ENCODE results near the gene ALDH1L1. TPM values are rescaled to one million over a fixed set of nuclear protein-coding genes. Genes with fewer than 3 reads are reported as not detected.
A peak's percentile ranks its signal among the peaks of the same experiment; 100 is the strongest.

ALDH1L1 gene
- total and polyA plus RNA-seq, 2 experiments from 2014 or later: 1.0 to 1.3 TPM

DNA sequence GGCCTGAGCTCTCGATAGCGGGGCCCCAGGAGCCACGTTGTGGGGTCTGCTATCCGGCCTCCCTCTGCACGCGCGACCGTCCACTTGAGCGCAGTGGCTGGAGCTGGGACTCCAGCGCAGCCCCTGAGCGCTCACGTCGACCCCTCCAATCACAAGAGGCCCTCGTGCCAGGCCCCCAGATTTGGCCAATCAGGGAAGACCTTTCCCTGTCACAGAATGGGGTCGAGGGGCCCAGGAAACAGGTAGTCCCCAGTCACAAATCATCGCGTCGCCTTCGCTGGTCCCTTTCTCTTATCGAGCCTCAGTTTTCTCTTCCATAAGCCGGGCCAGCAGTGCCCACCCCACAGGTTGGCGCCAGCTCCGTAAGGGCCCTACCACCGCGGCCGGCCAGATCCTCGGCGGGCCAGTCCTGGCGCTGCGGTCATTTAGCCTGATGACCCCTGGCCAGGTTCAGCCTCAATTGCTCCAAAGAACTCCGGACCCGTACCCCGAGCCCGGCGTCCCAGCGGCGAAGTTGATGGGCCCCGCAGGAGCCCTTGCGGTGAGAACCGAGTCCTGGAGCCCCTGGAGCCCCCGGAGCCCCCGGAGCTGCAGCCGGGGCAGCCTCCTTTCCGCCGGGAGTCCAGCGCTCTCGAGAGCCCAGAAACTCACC lies 435 bp downstream of the ALDH1L1 start:
- Mint-ChIP-seq H3K9me3 (no peaks in the 10 kb centered on the region), H3K27ac (no peak overlapping the region), H3K4me3 (peak overlapping the region; percentile 88), H3K4me1 (peaks cover 16% of the 10 kb centered on the region), H3K27me3 (ENCODE audit: insufficient read depth, low read depth, poor library complexity) (peaks cover 26% of the 10 kb centered on the region), H3K36me3 (ENCODE audit: low read depth) (no peaks in the 10 kb centered on the region; the same call in 2 of the 3 replicates)
- H3K27ac ChIP-seq (ENCODE audit: low read depth): no peak overlapping the region
- H3K9me2 ChIP-seq (ENCODE audit: insufficient read depth): no peaks in the 10 kb centered on the region
- H3K27me3 ChIP-seq (ENCODE audit: insufficient read depth): peaks cover 45% of the 10 kb centered on the region
- no peaks in the 10 kb centered on the region for H3K36me3 ChIP-seq (ENCODE audit: insufficient read depth)
- TF ChIP-seq ZNF114 (CRISPR knock-in tag; IDR thresholded peaks at IDR 0.05) (no peak), REST (IDR thresholded peaks at IDR 0.05; ENCODE audit: unreplicated experiment) (no peak), CREB1 (CRISPR knock-in tag; IDR thresholded peaks at IDR 0.05; ENCODE audit: low read depth) (no peak), EZH2 (IDR thresholded peaks at IDR 0.05; ENCODE audit: low read depth, unreplicated experiment) (peak; percentile 51)
- H3K4me2 ChIP-seq: peak overlapping the region; percentile 96
- peak overlapping the region; percentile 83 for H3K4me3 ChIP-seq
- ATAC-seq: peak; percentile 76
- no peaks in the 10 kb centered on the region for H4K20me1 ChIP-seq (replicated peaks; ENCODE audit: insufficient read depth)
- H2AFZ ChIP-seq: peak overlapping the region; percentile 95
- H3K79me2 ChIP-seq (replicated peaks; ENCODE audit: insufficient read depth): no peaks in the 10 kb centered on the region
- H3K4me1 ChIP-seq (ENCODE audit: insufficient read depth): no peaks in the 10 kb centered on the region
- DNase-seq (ENCODE audit: low spot score): peak; percentile 83
- H3F3A ChIP-seq (replicated peaks; ENCODE audit: low read depth): 0 out of 2 replicates have a peak, but pooled peaks cover 2% of the 10 kb centered on the region

GRCh38 chr3:126170073-126170777 lies 10.2 kb downstream of the ALDH1L1 start:
- H4K20me1 ChIP-seq (replicated peaks; ENCODE audit: insufficient read depth): no peaks in the 10 kb centered on the region
- H3K27ac Mint-ChIP-seq: peak overlapping the region; percentile 65; the same call in 1 of the 2 replicates
- H3K4me3 Mint-ChIP-seq: no peak overlapping the region
- peaks cover 8% of the 10 kb centered on the region for H3K4me1 ChIP-seq (ENCODE audit: insufficient read depth)
- no peaks in the 10 kb centered on the region for H3K36me3 ChIP-seq (ENCODE audit: insufficient read depth)
- no peaks in the 10 kb centered on the region for H3F3A ChIP-seq (replicated peaks; ENCODE audit: low read depth)
- no peaks in the 10 kb centered on the region for H3K27me3 Mint-ChIP-seq (ENCODE audit: insufficient read depth, low read depth, poor library complexity)
- no peaks in the 10 kb centered on the region for H3K9me2 ChIP-seq (ENCODE audit: insufficient read depth)
- H3K27ac ChIP-seq (ENCODE audit: low read depth): peak overlapping the region; percentile 36; the same call in 1 of the 2 replicates
- peak overlapping the region; percentile 92 for H2AFZ ChIP-seq
- ATAC-seq (peak; percentile 47), DNase-seq (ENCODE audit: low spot score) (peak; percentile 27)
- peaks cover 21% of the 10 kb centered on the region for H3K4me1 Mint-ChIP-seq
- no peak overlapping the region for H3K4me3 ChIP-seq
- H3K4me2 ChIP-seq: no peak overlapping the region
- H3K27me3 ChIP-seq (ENCODE audit: insufficient read depth): no peaks in the 10 kb centered on the region
- H3K9me3 Mint-ChIP-seq: no peaks in the 10 kb centered on the region
- H3K36me3 Mint-ChIP-seq (ENCODE audit: low read depth): no peaks in the 10 kb centered on the region
- no peaks in the 10 kb centered on the region for H3K79me2 ChIP-seq (replicated peaks; ENCODE audit: insufficient read depth)
- TF ChIP-seq NANOG (IDR thresholded peaks at IDR 0.05; ENCODE audit: borderline replicate concordance) (no peak), CTCF (conservative IDR thresholded peaks at IDR 0.05; ENCODE audit: low read depth in 2 of 2) (no peak), EZH2 (IDR thresholded peaks at IDR 0.05; ENCODE audit: low read depth, unreplicated experiment) (no peak), ZNF114 (CRISPR knock-in tag; IDR thresholded peaks at IDR 0.05) (no peak), JUNB (IDR thresholded peaks at IDR 0.05; ENCODE audit: unreplicated experiment) (no peak), ZNF331 (CRISPR knock-in tag; IDR thresholded peaks at IDR 0.05; ENCODE audit: low read depth) (no peak)
